Neuronal stem cell (in vitro differentiated cells): Measurements from ENCODE around the gene MAML2.

Experiments used
- DNase-seq: peaks from one replicate; pipeline ENCODE4 v3.0.0-alpha.2; 2013; ENCODE audit warnings: low spot score
- H2AFZ ChIP-seq: one replicate; pipeline ENCODE4 v1.6.1; 2013; ENCODE audit warnings: mild to moderate bottlenecking, low read length, inconsistent platforms
- H2AK5ac ChIP-seq: 2 replicates; pipeline ENCODE4 v1.6.1; 2013; ENCODE audit warnings: low read depth, mild to moderate bottlenecking, inconsistent platforms, low read length, moderate library complexity, mixed read lengths
- H2BK120ac ChIP-seq: 2 replicates; pipeline ENCODE4 v1.6.1; 2013; ENCODE audit warnings: low read depth, mild to moderate bottlenecking, inconsistent platforms, low read length, moderate library complexity, mixed read lengths
- H2BK12ac ChIP-seq: one replicate; pipeline ENCODE4 v1.6.1; 2013; ENCODE audit warnings: low read length, inconsistent platforms
- H2BK15ac ChIP-seq: 2 replicates; pipeline ENCODE4 v1.6.1; 2013; ENCODE audit warnings: mild to moderate bottlenecking, low read length, inconsistent platforms, mixed read lengths
- H2BK5ac ChIP-seq: one replicate; pipeline ENCODE4 v1.6.1; 2013; ENCODE audit warnings: inconsistent platforms, mild to moderate bottlenecking, low read length, moderate library complexity
- H3K14ac ChIP-seq: one replicate; pipeline ENCODE4 v1.6.1; 2013; ENCODE audit warnings: low read length, inconsistent platforms
- H3K18ac ChIP-seq: 2 replicates; pipeline ENCODE4 v1.6.1; 2013; ENCODE audit warnings: low read length, inconsistent platforms
- H3K23ac ChIP-seq: 2 replicates; pipeline ENCODE4 v1.6.1; 2013; ENCODE audit warnings: low read depth, mild to moderate bottlenecking, mixed read lengths, low read length, inconsistent platforms; ENCODE audit not compliant: poor library complexity
- H3K27ac ChIP-seq: replicated peaks from 3 replicates; pipeline ENCODE4 v1.5.1; 2013; ENCODE audit warnings: low read length, inconsistent platforms
- H3K27me3 ChIP-seq, 3 experiments: 2 replicates each; pipeline ENCODE4 v1.6.1; 2013; ENCODE audit warnings: low read length in 3 of 3, mild to moderate bottlenecking in 2 of 3, inconsistent platforms in 1 of 3, low read depth in 1 of 3, mixed read lengths in 1 of 3, moderate library complexity in 1 of 3; ENCODE audit not compliant: control insufficient read depth in 3 of 3, insufficient read depth in 3 of 3
- H3K36me3 ChIP-seq, 2 donors: replicated peaks in 1 of 2; 2 replicates each; pipeline ENCODE4 v1.6.1; 2013; ENCODE audit warnings: low read length in 2 of 2; ENCODE audit not compliant: control insufficient read depth in 2 of 2, insufficient read depth in 2 of 2
- H3K4ac ChIP-seq: 2 replicates; pipeline ENCODE4 v1.6.1; 2013; ENCODE audit warnings: inconsistent platforms, mild to moderate bottlenecking, low read length, moderate library complexity
- H3K4me1 ChIP-seq, 2 donors: 1 replicate in 1 of 2; 2 replicates in 1 of 2; pipeline ENCODE4 v1.6.1; 2013; ENCODE audit warnings: low read length in 2 of 2, low read depth in 1 of 2; ENCODE audit not compliant: control insufficient read depth in 2 of 2, insufficient read depth in 1 of 2
- H3K4me2 ChIP-seq: one replicate; pipeline ENCODE4 v1.6.1; 2013; ENCODE audit warnings: mild to moderate bottlenecking, low read length, inconsistent platforms; ENCODE audit not compliant: insufficient read depth, poor library complexity, severe bottlenecking
- H3K4me3 ChIP-seq, 2 donors: 2 replicates each; pipeline ENCODE4 v1.5.1; 2013; ENCODE audit warnings: low read length in 2 of 2, mild to moderate bottlenecking in 2 of 2, inconsistent platforms in 1 of 2, moderate library complexity in 1 of 2
- H3K79me1 ChIP-seq: one replicate; pipeline ENCODE4 v1.6.1; 2013; ENCODE audit warnings: low read depth, mild to moderate bottlenecking, inconsistent platforms, low read length, moderate library complexity
- H3K9ac ChIP-seq: one replicate; pipeline ENCODE4 v1.6.1; 2013; ENCODE audit warnings: mild to moderate bottlenecking, low read depth, low read length, inconsistent platforms; ENCODE audit not compliant: poor library complexity
- H3K9me3 ChIP-seq, 2 donors: replicated peaks in 1 of 2; 2 replicates each; pipeline versions ENCODE3 to v1.6.1; 2013; ENCODE audit warnings: low read length in 2 of 2, mild to moderate bottlenecking in 2 of 2, inconsistent platforms in 1 of 2, low read depth in 1 of 2, mixed read lengths in 1 of 2, moderate library complexity in 1 of 2; ENCODE audit not compliant: control insufficient read depth in 2 of 2, insufficient read depth in 1 of 2
- H4K8ac ChIP-seq: one replicate; pipeline ENCODE4 v1.6.1; 2013; ENCODE audit warnings: low read depth, mild to moderate bottlenecking, inconsistent platforms, low read length, moderate library complexity
- H4K91ac ChIP-seq: one replicate; pipeline ENCODE4 v1.6.1; 2013; ENCODE audit warnings: low read length, low read depth, mild to moderate bottlenecking, inconsistent platforms; ENCODE audit not compliant: poor library complexity
- WGBS, 2 donors: extraction: QIAGEN DNeasy Blood & Tissue Kit; methylation state at CpG; one replicate each; pipeline ENCODE4 v1.1.7; 2013; ENCODE audit warnings: missing lambda C conversion rate in 2 of 2, mixed read lengths in 1 of 2; ENCODE audit not compliant: insufficient read length in 2 of 2, insufficient replicate concordance in 1 of 2; ENCODE audit errors: extremely low coverage in 2 of 2; 5-methylcytosine and 5-hydroxymethylcytosine counted together

Gene MAML2

GRCh38 chr11:95991101-95991500, 351.9 kb downstream of the MAML2 start:
- H3K4me3 ChIP-seq = no peak overlapping the region
- no peak overlapping the region for H2BK120ac ChIP-seq
- no peaks in the 10 kb centered on the region for H3K36me3 ChIP-seq
- H3K9ac ChIP-seq = no peak overlapping the region
- no peak overlapping the region for H4K91ac ChIP-seq
- no peak for DNase-seq
- H4K8ac ChIP-seq = no peak overlapping the region
- H3K4me2 ChIP-seq = no peak overlapping the region
- no peak overlapping the region for H2BK12ac ChIP-seq
- H2BK15ac ChIP-seq = no peak overlapping the region
- no peaks in the 10 kb centered on the region for H3K79me1 ChIP-seq
- H3K4ac ChIP-seq = no peak overlapping the region
- no peak overlapping the region for H2AFZ ChIP-seq
- H3K18ac ChIP-seq = no peak overlapping the region
- no peak overlapping the region for H3K14ac ChIP-seq
- no peak overlapping the region for H2BK5ac ChIP-seq
- no peak overlapping the region for H3K23ac ChIP-seq
- H2AK5ac ChIP-seq = no peak overlapping the region
- peaks cover 2 to 44% of the 10 kb centered on the region in 2 donors for H3K4me1 ChIP-seq
- no peaks in the 10 kb centered on the region for H3K27me3 ChIP-seq
- no CpG with 5 or more reads among the region's 1 CpG for WGBS, 2 donors
- H3K27ac ChIP-seq = no peak overlapping the region
- no peaks in the 10 kb centered on the region for H3K9me3 ChIP-seq

GRCh38 chr11:95989780-95990179, 353.2 kb downstream of the MAML2 start:
- Histone ChIP-seq H3K4me1 (peaks cover 2 to 44% of the 10 kb centered on the region in 2 donors), H2AFZ (no peak overlapping the region), H3K79me1 (no peaks in the 10 kb centered on the region), H3K27me3 (no peaks in the 10 kb centered on the region), H2BK12ac (no peak overlapping the region), H3K9me3 (no peaks in the 10 kb centered on the region), H3K9ac (no peak overlapping the region), H3K18ac (no peak overlapping the region), H2AK5ac (no peak overlapping the region), H2BK15ac (no peak overlapping the region), H3K14ac (no peak overlapping the region), H3K4ac (no peak overlapping the region), H3K23ac (no peak overlapping the region), H3K36me3 (peaks cover 0 to 10% of the 10 kb centered on the region in 2 donors), H3K27ac (no peak overlapping the region), H2BK120ac (no peak overlapping the region), H3K4me3 (no peak overlapping the region), H4K91ac (no peak overlapping the region), H3K4me2 (no peak overlapping the region), H2BK5ac (no peak overlapping the region), H4K8ac (no peak overlapping the region)
- 100% methylated on average over 1 of the region's 1 CpG; no CpG with 5 or more reads in 1 of the 2 donors for WGBS, 2 donors
- DNase-seq = no peak

GRCh38 chr11:95989076-95989605, 353.9 kb downstream of the MAML2 start:
- no peak overlapping the region for H3K9ac ChIP-seq
- H4K91ac ChIP-seq = no peak overlapping the region
- no peak overlapping the region for H3K4me2 ChIP-seq
- no peak overlapping the region for H2BK5ac ChIP-seq
- no peak overlapping the region for H2BK15ac ChIP-seq
- no CpG with 5 or more reads among the region's 2 CpGs for WGBS, 2 donors
- H3K14ac ChIP-seq = no peak overlapping the region
- H3K79me1 ChIP-seq = no peaks in the 10 kb centered on the region
- H4K8ac ChIP-seq = no peak overlapping the region
- H3K23ac ChIP-seq = no peak overlapping the region
- H2AFZ ChIP-seq = no peak overlapping the region
- no peak overlapping the region for H2BK120ac ChIP-seq
- no peak overlapping the region for H2AK5ac ChIP-seq
- H3K4me3 ChIP-seq = no peak overlapping the region
- peaks cover 0 to 16% of the 10 kb centered on the region in 2 donors for H3K36me3 ChIP-seq
- DNase-seq = no peak
- H2BK12ac ChIP-seq = no peak overlapping the region
- peaks cover 2 to 41% of the 10 kb centered on the region in 2 donors for H3K4me1 ChIP-seq
- no peak overlapping the region for H3K18ac ChIP-seq
- H3K9me3 ChIP-seq = no peaks in the 10 kb centered on the region
- no peak overlapping the region for H3K4ac ChIP-seq
- H3K27ac ChIP-seq = no peak overlapping the region
- H3K27me3 ChIP-seq = no peaks in the 10 kb centered on the region

- no peak overlapping the region for H2AFZ ChIP-seq
- H3K79me1 ChIP-seq = no peaks in the 10 kb centered on the region
- no peak overlapping the region for H4K91ac ChIP-seq
- no peaks in the 10 kb centered on the region for H3K9me3 ChIP-seq
- no peak overlapping the region for H3K4me3 ChIP-seq
- no peak overlapping the region for H3K4me2 ChIP-seq
- no peak overlapping the region for H2BK12ac ChIP-seq
- no peak overlapping the region for H3K27ac ChIP-seq
- no peak overlapping the region for H2BK15ac ChIP-seq
- H3K4me1 ChIP-seq = peaks cover 2 to 33% of the 10 kb centered on the region in 2 donors
- no CpG with 5 or more reads among the region's 1 CpG for WGBS, 2 donors
- H3K27me3 ChIP-seq = no peaks in the 10 kb centered on the region
- no peak overlapping the region for H4K8ac ChIP-seq
- H2AK5ac ChIP-seq = no peak overlapping the region
- peaks cover 0 to 48% of the 10 kb centered on the region in 2 donors for H3K36me3 ChIP-seq
- DNase-seq = no peak
- H2BK120ac ChIP-seq = no peak overlapping the region
- no peak overlapping the region for H2BK5ac ChIP-seq
- H3K9ac ChIP-seq = no peak overlapping the region
- H3K4ac ChIP-seq = no peak overlapping the region
- H3K23ac ChIP-seq = no peak overlapping the region
- no peak overlapping the region for H3K18ac ChIP-seq
- H3K14ac ChIP-seq = no peak overlapping the region
These were observed 357.7 kb downstream of the MAML2 start for GRCh38 chr11:95985174-95985808.
